ENCODE data around the gene SLC38A2.

The SLC38A2 gene

DNA sequence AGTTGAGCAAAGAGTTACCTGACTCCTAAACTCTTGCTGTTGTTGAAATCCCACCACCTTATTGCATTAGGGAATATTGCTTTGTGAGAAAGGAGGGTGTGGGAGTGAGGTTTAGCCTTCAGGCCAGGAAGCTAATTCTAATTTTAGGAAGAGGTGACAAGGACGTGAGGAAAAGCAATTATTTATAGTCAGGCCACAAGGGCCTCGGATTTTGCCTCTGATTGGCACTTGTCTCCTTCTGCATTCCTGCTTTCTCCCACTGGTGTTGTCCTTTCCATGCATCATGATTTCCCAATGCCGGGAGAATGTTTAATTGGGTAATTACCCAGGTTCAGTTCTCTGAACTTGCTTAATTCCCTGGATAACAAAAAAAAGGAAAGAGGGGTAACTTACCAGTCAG, 37.9 kb upstream of the SLC38A2 start:
- no peak for DNase-seq (ENCODE audit: low spot score)
- H3K27ac ChIP-seq: no peak overlapping the region
- CTCF ChIA-PET: no interaction called here
- POLR2A ChIA-PET (ENCODE audit: low non-redundant PET): no interaction called here
- TF ChIP-seq, protein P1, sequence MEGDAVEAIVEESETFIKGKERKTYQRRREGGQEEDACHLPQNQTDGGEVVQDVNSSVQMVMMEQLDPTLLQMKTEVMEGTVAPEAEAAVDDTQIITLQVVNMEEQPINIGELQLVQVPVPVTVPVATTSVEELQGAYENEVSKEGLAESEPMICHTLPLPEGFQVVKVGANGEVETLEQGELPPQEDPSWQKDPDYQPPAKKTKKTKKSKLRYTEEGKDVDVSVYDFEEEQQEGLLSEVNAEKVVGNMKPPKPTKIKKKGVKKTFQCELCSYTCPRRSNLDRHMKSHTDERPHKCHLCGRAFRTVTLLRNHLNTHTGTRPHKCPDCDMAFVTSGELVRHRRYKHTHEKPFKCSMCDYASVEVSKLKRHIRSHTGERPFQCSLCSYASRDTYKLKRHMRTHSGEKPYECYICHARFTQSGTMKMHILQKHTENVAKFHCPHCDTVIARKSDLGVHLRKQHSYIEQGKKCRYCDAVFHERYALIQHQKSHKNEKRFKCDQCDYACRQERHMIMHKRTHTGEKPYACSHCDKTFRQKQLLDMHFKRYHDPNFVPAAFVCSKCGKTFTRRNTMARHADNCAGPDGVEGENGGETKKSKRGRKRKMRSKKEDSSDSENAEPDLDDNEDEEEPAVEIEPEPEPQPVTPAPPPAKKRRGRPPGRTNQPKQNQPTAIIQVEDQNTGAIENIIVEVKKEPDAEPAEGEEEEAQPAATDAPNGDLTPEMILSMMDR (conservative IDR thresholded peaks at IDR 0.05; ENCODE audit: low read depth): no peak

DNA sequence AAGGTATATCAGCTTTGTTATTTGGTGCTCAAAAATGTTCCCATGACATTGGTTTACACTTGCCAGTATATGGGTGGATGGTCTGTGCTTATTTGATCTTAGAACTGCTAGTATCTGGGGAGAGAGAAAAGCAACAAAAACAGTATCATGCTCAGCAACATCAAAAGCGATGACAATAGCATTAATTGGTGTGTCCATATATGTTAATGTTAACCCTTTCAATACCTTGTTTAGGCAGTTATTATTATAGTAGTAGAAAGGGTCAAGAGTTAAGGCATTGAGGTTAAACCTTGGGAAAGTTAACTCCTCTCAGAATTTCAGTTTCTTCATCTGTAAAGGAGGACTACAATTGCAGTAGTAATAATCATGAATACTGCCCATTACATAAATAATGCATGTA, 37.4 kb upstream of the SLC38A2 start:
- POLR2A ChIA-PET (ENCODE audit: low non-redundant PET): no interaction called here
- no peak overlapping the region for H3K27ac ChIP-seq
- TF ChIP-seq, protein P1 (conservative IDR thresholded peaks at IDR 0.05; ENCODE audit: low read depth): no peak
- DNase-seq (ENCODE audit: low spot score): no peak
- CTCF ChIA-PET: no interaction called here

DNA sequence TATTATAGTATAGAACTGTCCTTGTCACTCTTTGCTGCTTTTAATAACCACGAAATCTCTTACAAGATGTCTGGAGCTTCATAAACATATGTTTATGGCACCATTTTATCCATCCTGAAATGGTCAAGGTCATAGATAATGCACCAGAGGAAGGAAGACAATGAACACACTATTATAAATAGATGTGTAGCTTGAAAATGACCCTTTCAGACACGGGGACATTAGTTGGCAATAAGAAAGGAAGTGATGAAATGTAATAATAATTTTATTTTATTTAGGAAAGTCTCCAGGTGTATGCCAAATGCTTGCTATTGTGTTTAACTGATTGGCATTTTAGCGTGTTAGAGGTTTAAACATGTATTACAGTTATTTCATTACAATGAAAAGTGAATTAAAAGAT, 36.8 kb upstream of the SLC38A2 start:
- TF ChIP-seq, protein P1 (conservative IDR thresholded peaks at IDR 0.05; ENCODE audit: low read depth): no peak
- ChIA-PET CTCF (no interaction called here), POLR2A (ENCODE audit: low non-redundant PET) (no interaction called here)
- no peak for DNase-seq (ENCODE audit: low spot score)
- no peak overlapping the region for H3K27ac ChIP-seq

DNA sequence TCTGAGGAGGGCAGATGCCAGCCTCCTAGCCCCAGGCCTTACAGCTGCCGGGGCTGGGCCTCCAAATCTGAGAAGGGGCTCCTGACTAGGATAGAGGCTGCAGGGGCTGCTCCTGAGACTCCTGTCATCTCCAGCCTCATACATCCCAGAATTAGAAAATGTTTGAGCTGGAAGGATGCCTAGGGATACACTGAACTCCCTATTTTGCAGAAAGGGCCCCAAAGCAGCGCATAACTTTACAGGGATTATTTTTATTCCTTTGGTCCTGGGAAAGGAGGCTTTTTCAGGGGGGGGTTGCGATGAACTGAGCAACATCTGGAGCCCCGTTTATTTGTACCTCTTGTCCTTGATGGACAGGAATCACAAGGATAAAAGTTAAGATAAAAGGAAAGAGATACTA, 35.9 kb upstream of the SLC38A2 start:
- no peak overlapping the region for H3K27ac ChIP-seq
- no peak for DNase-seq (ENCODE audit: low spot score)
- TF ChIP-seq, protein P1 (conservative IDR thresholded peaks at IDR 0.05; ENCODE audit: low read depth): no peak
- ChIA-PET POLR2A (ENCODE audit: low non-redundant PET) (no interaction called here), CTCF (no interaction called here)

DNA sequence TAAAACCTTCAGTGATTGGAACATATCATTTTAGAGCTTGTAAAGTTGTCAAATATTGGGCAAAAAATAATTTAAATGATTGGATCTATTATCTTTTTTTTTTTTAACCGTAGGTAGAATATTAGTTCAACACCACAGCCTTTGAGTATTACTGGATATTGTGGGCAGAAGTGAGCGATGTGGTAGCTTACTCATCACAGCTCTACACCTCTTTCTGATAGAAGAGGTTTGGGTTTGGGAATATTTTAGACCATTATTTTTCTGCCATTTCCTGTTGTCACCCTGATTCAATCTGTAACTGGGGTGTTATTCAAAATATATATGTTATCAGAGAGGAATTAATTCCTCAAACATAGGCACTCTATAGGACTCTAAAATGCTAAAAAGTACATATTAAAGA, 34.8 kb upstream of the SLC38A2 start:
- ChIA-PET CTCF (interaction anchor here (0.6 to 0.7 kb wide), 2 partner anchors 33 to 1152 kb away, joined by 3 read pairs; no protein-coding TSS in a partner anchor), POLR2A (ENCODE audit: low non-redundant PET) (no interaction called here)
- DNase-seq (ENCODE audit: low spot score): no peak
- no peak overlapping the region for H3K27ac ChIP-seq
- TF ChIP-seq, protein P1 (conservative IDR thresholded peaks at IDR 0.05; ENCODE audit: low read depth): no peak

DNA sequence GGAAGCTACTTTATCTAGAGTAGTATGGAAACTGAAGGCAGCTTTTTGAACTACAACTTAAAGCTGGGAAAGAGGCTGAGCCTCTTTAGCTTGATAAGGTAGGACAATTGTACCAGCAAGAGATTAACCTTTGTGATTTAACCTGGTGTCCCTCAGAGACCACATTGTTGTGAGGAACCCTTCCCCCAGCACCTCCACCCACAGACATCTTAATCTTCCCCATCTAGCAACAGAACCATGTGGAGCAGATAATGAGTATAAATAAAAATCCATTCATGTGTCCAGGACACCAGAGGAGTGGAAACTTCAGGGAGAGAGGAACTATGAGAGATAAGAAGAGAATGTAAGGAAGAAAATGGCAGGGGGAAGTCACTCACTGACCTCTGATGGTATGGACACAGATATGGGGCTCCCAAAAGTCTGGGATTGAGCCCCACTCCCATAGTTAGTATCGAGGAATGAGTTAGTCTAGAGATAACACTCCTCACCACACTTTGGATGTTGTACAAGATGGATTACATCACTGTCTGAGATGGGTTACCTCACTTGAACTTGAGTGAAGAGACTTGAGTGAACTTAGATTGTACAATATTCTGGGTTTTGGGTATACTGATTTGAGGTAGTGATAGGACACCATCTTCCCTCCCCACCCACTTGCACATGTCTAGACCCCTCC, 33.9 kb upstream of the SLC38A2 start:
- DNase-seq (ENCODE audit: low spot score): no peak
- ChIA-PET POLR2A (ENCODE audit: low non-redundant PET) (no interaction called here), CTCF (interaction anchor here (0.6 to 0.7 kb wide), 2 partner anchors 34 to 1151 kb away, joined by 3 read pairs; no protein-coding TSS in a partner anchor)
- TF ChIP-seq, protein P1 (conservative IDR thresholded peaks at IDR 0.05; ENCODE audit: low read depth): no peak
- no peak overlapping the region for H3K27ac ChIP-seq
